HG02973 (cell line): ENCODE measurements around the gene TMEM134.
"Not testable (repeated sequence)": the region's sequence is repeated elsewhere in the genome, so short reads cannot be mapped to it uniquely, and the experiment has no call there.

ENCODE experiments used
- ATAC-seq: cut with Tn5 transposase; IDR thresholded peaks from one replicate; pipeline ENCODE4 v1.9.1; 2021; ENCODE audit warnings: moderate library complexity; ENCODE audit not compliant: unreplicated experiment

The TMEM134 gene

GRCh38 chr11:67428052-67429001 is 40.7 kb downstream of the TMEM134 start, which contains the start of gene RPS6KB2:
RPS6KB2 (plus strand) TSS chr11:67428494; CDS start chr11:67428546, 52 bp downstream.
- ATAC-seq, result peak; percentile 73

- not testable (repeated sequence) for ATAC-seq
These were observed 41.6 kb downstream of the TMEM134 start for GRCh38 chr11:67427364-67427859.

- ATAC-seq, result no peak
These were observed 45.0 kb downstream of the TMEM134 start for GRCh38 chr11:67423891-67424613.

- ATAC-seq, result no peak
These were observed 45.6 kb downstream of the TMEM134 start for GRCh38 chr11:67423466-67423865.

GRCh38 chr11:67422891-67423290 is 46.2 kb downstream of the TMEM134 start:
- no peak for ATAC-seq

GRCh38 chr11:67421430-67422031 is 47.5 kb downstream of the TMEM134 start:
- ATAC-seq, result no peak

GRCh38 chr11:67420646-67421429 is 48.2 kb downstream of the TMEM134 start:
- ATAC-seq, result peak; percentile 64

- ATAC-seq, result no peak
These were observed 48.9 kb downstream of the TMEM134 start for GRCh38 chr11:67420147-67420645.

GRCh38 chr11:67419325-67420049 is 49.6 kb downstream of the TMEM134 start:
- ATAC-seq, result no peak

GRCh38 chr11:67418476-67419281 is 50.4 kb downstream of the TMEM134 start:
- ATAC-seq, result no peak

- no peak for ATAC-seq
These were observed 51.6 kb downstream of the TMEM134 start for GRCh38 chr11:67417425-67417824.

GRCh38 chr11:67416416-67417335 is 52.4 kb downstream of the TMEM134 start:
- ATAC-seq, result no peak

GRCh38 chr11:67415501-67416304 is 53.3 kb downstream of the TMEM134 start, which contains the start of gene CARNS1:
CARNS1 (plus strand) TSS chr11:67415678; CDS start chr11:67416200, 522 bp downstream.
- no peak for ATAC-seq

GRCh38 chr11:67413266-67413849 is 55.7 kb downstream of the TMEM134 start:
- ATAC-seq, result no peak

- no peak for ATAC-seq
These were observed 56.4 kb downstream of the TMEM134 start for GRCh38 chr11:67412495-67413179.

GRCh38 chr11:67411785-67412152 is 57.3 kb downstream of the TMEM134 start:
- ATAC-seq, result no peak
